NCI-H2196 (cell line): ENCODE data around the gene LY6G5B.

Source experiments
- DNase-seq: peaks from one replicate; lab custom pipeline; 2025; ENCODE audit not compliant: unreplicated experiment; lab: John Stamatoyannopoulos, UW

The LY6G5B gene

DNA sequence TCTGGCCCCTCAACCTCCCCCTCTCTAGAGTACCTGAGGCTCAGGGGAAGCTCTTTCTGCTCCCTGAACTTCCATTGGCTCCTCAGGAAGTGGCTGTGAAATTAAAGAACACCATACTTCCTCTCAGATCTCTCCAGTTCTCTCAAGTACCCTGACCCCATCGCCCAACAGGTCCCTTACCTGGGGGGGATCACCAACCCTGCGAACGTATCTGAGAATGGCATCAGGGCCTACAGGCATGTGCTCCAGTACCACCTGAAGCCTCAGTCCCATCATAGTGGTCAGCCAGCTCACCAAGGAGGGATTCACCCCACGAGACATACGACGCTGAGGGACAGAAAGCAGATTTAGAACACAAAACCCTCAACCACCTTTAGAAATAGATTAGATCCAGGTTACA is 29.2 kb upstream of the LY6G5B start:
- DNase-seq = no peak

DNA sequence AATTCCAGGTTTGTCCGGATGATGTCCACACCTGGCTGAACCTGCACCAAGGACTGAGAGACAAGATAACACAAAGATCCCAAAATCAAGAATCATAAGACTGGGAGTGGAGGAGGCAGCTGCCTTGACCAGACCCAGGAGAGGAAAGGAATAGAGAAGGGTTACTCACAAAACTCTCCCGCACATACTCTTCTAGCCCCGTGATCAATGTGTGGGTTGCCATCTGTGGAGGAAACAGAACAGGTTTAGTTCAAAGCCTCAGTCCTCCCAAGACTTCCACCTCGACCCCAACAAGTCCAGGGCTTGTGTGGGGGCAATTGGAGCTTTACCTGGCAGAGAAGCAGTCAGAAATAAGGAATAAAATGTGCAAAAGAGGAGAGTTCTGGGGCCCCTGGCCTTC is 28.4 kb upstream of the LY6G5B start:
- no peak for DNase-seq

DNA sequence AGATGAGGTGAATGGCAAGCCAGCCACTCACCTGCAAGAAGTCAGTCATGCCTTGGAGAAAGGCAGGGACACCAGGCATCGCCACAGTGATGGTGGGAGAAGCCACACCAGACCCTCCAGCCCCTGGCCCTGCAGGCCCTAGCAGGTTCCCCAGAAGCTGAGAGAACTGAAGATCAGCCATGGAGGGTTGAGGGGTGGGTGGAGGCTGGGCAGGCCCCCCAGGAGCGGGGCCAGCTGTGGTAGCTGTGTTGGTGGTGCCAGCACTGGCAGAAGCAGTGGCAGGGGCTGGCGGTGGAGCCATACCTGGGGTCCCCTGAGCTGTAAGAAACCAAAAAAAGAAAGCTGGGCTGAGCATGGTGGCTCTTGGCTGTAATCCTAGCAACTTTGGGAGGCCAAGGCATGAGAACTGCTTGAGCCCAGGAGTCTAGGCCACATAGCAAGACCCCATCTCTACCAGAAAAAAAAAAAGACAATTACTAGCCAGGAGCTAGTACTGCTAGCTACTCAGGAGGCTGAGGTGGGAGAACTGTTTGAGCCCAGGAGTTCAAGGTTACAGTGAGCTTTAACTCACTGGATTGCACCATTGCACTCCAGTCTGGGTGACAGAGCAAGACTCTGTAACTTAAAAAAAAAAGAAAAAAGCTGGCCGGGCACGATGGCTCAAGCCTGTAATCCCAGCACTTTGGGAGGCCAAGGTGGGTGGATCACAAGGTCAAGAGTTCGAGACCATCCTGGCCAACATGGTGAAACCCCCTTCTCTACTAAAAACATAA is 26.8 kb upstream of the LY6G5B start:
- no peak for DNase-seq

DNA sequence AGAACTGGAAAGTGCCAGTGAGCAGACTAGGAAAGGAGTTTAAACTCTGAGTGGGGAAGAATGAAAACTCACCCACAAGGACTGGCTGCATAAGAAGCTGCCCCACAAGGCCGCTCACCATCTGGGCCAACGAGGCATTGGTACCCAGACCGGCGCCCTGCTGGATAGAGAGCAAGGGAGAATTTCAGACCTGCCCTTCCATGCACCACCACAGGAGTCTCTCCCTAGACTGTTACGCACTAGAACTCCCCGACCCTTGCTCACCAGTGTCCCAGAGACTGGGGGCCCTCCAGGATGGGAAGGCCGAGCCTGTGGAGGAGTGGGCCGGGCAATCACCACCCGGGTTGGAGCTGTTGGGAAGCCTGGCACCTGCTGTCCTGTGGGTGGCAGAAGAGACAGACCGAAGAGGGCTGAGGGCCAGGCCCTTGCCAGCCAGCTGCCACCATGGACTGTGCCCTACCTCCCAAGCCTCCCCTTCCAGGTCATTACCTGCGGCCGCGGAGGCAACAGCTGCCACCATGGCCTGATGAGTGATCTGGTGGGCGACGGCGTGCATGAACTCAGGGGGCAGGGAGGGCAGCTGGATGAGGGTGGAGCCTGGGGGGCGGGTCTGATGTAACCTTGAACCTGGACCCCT is 25.8 kb upstream of the LY6G5B start:
- DNase-seq = no peak

DNA sequence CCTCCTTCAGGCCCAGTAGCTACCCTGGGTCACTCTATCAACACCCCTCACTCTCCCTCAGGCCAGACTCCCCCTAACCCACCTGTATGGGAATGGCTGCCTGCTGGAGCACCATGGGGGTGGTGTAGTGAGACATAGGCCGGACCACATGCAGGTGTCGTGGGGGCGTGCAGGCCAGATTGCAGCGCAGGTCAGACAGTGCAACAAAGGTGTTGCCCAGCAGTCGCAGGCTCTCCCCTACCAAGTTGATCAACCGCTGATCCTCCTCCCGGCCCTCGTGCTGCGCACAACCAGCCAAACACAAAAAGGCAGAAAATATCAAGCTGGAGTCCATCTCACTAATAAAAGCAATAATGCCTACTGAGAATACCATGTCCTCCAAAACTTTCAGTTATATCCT is 24.5 kb upstream of the LY6G5B start:
- DNase-seq = no peak

DNA sequence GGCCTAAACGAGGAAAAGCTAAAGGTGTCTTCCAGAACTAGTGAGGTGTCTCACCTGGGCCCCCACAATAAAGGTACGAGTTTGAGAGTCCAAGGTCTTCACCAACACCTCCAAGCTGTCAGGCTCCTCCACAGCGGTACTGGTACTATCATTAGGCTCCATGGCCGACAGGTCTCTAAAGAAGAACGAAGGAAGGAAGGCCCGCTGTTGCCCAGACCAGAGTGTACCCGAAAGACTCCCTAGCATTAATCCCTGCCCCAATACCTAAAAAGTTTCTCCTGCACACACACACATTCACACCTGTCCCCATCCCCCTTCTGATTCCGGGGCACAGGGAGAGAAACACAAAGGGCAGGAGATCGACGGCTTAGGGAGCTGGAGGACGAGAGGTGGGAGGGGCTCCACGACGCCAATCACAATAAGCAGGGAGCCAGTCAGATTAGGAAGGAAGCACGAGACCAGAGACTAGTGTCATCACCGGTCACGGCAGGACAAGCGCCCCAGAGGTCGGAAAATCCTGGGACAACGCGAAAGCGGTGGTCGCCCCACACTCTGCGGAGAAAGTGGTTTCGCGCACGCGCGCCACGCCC is 18.1 kb upstream of the LY6G5B start:
- peak; percentile 80 for DNase-seq

DNA sequence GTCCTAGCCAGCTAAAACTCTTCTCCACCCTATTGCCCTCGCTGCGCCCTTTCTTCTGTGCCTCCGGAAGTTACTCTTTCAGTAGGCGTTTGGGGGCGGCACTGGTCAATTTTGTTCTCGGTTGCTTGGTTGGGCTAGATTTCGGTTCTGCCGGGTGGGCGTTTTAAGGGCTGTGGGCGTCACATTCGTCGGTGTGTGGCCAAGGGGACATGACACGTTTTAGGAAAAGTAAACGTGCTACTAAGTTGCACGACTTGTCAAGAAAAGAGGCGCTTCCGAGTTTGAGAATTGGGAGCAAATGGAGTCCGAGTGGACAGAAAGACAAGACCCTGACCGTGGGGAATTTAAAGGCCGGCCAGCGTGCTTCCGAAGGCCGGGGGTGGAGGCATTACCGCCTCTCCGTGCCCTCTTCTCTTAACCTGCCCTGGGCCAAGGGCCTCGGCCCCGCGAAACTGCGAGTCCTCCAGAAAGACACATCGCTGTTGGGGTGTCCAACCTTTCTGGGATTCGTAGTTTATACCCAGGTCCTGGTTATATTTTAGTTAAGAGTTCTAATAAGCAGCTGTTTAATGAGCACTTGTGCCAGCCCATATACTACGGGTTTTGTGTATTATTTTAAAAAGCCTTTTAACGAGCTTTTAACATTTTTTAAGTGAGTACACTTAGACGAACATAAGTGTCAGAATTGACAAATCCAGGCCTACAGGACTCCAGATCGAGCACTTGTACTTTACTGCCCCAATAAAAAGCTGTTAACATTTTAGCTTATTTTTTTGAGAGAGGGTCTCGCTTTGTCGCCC is 16.7 kb upstream of the LY6G5B start:
- peak; percentile 94 for DNase-seq

DNA sequence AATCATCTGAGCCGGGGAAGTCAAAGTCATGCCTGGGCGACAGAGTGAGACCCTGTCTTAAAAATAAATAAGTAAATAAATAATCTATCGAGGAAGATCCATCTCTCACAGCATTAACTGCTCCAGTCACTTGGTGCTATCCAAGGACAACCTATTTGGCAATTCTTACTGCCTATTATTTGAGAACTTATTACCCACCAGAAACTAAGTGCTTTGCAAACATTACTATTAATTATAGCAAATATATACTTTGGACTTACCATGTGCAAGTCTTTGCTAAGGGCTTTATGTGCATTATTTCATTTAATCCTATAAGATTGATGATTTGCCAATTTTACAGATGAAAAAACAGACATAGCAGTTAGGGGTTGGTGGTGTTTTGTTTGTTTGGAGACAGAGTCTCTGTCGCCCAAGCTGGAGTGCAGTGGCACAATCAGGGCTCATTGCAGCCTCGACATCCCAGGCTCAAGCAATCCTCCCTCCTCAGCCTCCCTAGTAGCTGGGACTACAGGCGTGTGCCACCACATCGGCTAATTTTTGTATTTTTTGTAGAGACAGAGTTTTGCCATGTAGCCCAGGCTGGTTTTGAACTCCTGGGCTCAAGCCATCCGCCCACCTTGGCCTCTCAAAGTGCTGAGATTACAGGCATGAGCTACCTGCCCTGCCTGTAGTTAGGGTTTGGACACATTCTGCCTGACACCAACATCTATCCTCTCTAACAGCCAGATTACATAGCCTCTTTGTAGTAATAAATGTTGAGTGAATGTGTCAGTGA is 15.0 kb upstream of the LY6G5B start:
- no peak for DNase-seq

DNA sequence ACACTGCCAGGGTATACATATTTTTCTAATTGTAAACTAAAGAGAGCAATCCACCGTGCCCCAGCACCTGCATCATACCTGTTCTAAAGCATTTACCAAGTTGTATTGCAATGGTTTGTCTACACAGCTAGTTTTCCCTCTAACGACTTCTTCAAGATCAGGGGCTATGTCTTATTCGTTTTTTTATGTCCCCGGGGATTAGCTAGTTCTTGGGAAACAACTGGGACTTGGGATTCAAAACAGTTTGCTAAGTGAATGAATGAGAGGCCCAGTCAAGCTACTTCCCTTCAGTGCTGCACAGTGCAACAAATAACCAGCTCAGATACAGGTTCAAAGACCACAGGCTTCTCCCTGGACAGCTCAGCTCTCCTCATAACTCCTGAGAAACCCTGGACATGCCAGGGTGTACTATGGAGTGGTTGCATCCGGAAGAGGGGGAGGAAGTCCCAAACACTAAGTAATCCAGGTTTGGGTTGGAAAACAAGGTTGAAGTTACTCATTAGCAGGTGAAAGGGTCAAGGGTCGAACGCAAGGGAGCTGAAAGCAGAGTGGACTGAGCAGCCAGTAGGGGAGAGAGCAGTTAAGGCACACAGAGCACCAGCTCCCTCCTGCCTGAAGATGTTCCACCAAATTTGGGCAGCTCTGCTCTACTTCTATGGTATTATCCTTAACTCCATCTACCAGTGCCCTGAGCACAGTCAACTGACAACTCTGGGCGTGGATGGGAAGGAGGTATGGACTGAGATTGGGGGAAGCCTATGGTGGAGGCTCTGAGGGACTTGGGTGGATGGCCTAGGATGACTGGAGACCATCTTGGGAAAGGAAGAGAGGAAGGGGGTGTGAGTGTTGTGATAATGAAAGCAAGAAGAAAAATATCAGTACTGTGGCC is 14.2 kb upstream of the LY6G5B start, which contains the start of gene APOM:
Gene APOM (plus strand): TSS at position 546 of the 889 bp plus-strand sequence. CDS start 73 bp downstream, at position 619.
- DNase-seq = no peak

DNA sequence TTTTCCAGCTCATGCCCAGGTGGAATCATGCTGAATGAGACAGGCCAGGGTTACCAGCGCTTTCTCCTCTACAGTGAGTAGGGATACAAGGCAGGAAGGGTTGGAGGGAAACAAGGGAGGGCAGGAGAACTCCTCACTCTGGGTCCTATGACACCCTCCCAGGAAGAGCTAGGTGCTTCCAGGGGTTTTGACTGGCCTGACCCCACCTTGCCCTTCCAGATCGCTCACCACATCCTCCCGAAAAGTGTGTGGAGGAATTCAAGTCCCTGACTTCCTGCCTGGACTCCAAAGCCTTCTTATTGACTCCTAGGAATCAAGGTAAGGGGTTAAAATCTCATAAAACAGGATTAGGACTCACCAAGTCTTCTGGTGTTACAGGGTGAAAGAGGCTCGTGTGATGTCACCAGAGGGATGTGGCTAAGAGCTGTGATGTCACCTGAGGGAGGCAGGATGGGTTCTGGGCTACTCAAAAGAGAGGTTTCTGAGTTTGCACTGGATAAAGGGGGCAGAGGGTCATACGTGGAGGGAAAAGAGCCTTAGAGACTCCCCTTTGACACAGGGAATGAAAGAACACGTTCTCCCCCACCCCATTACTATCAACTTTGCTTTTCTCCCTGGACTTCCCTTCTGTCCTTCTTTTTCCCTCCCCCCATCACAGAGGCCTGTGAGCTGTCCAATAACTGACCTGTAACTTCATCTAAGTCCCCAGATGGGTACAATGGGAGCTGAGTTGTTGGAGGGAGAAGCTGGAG is 12.2 kb upstream of the LY6G5B start:
- DNase-seq = no peak

DNA sequence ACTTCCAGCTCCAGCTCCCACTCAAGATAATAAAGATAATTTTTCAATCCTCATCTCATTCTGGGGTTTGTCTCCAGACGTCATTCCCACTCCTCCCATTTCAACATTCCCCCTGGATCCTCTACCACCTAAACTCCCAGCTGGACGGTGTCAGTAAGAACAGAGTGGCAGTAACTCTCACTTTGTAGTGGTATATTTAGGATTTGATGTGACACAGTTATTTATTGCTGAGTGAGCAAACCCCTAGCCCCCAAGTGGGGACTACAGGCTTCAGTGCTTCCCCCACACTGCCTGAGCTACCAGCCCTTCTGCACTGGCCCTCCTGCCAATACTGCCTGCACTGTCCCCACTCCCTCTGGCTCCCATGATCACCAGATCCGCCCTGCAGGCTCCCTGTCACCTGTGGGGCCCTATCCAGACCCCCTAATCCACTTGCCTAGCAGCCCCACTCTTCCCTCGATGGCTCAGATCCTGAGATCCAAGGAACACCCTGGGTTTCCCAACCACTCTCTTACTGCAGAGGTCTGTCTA is 11.6 kb upstream of the LY6G5B start:
- DNase-seq = no peak

DNA sequence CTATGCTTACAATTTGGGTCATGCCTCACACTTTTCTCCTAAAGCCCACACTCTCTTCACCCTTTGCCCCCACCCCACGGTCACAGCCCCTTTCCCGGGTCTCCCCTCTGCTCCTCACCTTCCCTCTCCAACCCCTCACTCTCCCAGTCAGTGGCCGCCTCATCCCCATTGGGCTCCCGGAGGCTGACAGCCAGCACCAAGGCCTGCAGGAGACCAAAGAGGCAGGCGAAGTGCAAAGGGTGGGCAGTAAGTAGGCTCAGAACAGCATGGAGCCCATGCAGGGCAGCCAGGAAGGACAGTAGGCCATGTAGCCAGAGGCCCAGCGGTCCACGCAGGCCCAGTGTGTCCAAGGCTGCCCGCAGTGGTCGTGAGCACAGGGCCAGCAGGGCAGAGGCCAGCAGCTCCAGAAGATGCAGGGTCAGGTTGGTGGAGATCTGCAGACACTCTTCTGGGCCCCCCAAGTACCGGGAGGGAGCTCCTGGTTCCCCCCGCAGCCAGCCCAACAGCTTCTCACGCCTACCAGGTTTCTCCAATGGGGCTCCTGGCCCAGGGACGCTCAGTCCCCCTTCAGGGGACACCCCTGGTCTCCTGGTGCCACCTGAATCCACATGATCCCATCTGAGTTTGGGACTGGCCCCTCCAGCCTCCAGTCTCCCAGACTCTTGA is 10.7 kb upstream of the LY6G5B start:
- DNase-seq = no peak

DNA sequence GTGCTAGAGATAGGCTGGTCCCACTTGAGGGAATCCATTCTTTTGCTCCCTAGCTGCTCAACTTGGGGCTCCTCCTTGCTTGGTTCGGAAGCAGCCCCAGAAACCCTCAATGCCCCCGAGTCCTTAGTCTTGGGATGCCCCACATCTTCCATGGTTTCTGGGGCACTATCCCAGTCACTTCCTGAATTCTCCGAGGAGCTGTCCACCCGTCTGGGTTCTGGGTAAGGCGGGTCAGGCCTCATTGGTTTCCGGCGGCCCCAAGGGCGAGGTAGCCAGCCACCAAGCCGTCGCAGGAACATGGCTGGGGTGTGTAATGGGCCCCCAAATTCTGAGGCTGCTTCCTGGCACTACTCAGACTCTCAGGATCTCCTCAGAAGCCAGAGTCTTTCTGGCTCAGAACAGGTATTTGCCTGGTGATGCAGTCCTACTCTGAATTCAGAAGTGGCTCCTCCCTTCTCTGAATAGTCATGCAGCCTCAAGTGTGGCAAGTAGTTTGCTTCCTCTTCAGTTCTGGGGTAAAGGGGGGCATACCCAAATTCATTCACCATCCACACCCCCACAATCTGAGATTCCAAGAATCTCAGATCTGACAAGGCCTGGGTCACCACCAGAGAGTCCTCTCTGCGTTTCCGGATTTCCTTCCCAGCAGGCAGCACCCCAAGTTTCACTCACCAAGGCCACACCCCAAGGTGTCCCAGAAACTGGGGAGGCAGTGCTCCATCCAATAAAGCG is 10.0 kb upstream of the LY6G5B start:
- DNase-seq = no peak

DNA sequence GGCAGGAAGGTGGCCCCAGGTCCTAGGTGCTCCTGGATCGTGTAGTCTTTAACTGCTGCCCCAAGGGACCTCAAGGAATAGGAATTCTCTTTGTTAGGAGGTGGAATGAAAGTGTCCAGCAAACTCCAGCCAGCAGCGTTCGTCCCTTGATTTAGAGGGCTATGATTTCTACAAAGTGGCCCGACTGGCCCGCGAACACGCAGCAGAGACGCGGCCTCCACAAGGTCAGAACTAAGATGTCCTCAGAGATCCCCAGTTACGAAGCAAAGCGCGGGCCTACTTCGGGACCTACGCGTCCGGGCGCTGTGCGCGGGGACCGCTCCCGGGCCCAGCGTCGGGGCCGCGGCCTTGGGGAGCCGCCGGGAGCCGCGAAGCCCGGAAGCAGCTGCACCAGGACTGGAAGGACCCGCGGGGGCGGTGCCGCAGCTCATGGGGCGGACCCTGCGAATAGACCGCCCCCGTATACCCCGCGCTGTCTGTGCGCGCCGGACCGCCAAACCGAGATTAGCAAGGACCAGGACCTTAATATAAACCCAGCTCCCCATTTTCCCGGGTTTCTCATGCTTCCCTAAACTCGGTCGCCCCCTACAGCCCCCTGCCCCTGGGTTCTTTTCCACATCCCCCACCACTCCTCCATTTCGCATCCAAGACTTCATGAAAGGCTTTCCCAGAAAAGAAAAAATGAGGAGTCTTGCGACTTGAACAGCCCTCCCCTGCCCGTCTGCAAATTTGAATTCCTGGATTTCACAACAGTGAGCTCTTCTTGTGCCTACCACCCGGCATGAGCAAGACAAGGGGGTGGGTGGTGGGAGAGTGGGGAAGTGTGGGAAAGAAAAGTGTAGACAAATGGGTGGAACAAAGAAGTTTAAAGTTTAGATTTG is 9.2 kb upstream of the LY6G5B start, which contains the start of gene C6orf47:
Gene C6orf47 (minus strand): TSS at position 398 of the 881 bp plus-strand sequence. CDS start 831 bp downstream, outside the sequence.
- DNase-seq = peak; percentile 81

DNA sequence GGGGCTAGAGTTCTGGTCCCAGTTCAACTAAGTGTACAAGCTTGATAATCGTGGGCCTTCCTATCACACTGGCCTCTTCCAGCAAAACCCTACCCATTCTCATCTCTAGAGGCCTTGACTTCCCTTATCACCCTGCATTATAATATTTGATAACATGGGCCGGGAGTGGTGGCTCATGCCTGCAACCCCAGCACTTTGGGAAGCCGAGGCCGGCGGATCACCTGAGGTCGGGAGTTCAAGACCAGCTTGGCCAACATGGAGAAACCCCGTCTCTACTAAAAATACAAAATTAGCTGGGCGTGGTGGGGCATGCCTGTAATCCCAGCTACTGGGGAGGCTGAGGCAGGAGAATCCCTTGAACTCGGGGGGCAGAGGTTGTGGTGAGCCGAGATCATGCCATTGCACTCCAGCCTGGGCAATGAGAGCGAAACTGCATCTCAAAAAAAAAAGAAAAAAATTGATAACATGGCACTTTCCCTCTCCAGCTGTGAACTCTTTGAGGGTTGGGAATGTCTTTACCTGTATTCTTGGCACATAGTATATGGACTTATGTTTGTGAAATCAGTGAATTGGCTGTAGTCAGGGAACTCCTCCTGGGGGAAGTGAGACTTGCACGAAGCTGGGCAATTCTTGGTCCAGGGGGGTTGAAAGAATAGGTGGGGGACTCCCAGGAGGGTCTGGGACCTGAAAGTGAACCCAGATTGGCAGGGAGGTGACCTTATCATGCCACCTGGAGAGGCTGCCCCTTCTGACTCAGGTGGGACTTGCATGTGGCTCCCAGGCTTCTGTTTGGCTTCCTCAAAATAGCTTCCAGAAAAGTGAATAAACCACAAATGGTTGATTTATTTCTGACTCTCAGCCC is 8.3 kb upstream of the LY6G5B start:
- no peak for DNase-seq
